Neuronal stem cell (in vitro differentiated cells): ENCODE data around the gene UCK2.

Experiments used
- DNase-seq: peaks from one replicate; pipeline ENCODE4 v3.0.0-alpha.2; 2013; ENCODE audit warnings: low spot score
- H2AFZ ChIP-seq: one replicate; pipeline ENCODE4 v1.6.1; 2013; ENCODE audit warnings: mild to moderate bottlenecking, low read length, inconsistent platforms
- H2AK5ac ChIP-seq: 2 replicates; pipeline ENCODE4 v1.6.1; 2013; ENCODE audit warnings: low read depth, mild to moderate bottlenecking, inconsistent platforms, low read length, moderate library complexity, mixed read lengths
- H2BK120ac ChIP-seq: 2 replicates; pipeline ENCODE4 v1.6.1; 2013; ENCODE audit warnings: low read depth, mild to moderate bottlenecking, inconsistent platforms, low read length, moderate library complexity, mixed read lengths
- H2BK12ac ChIP-seq: one replicate; pipeline ENCODE4 v1.6.1; 2013; ENCODE audit warnings: low read length, inconsistent platforms
- H2BK15ac ChIP-seq: 2 replicates; pipeline ENCODE4 v1.6.1; 2013; ENCODE audit warnings: mild to moderate bottlenecking, low read length, inconsistent platforms, mixed read lengths
- H2BK5ac ChIP-seq: one replicate; pipeline ENCODE4 v1.6.1; 2013; ENCODE audit warnings: inconsistent platforms, mild to moderate bottlenecking, low read length, moderate library complexity
- H3K14ac ChIP-seq: one replicate; pipeline ENCODE4 v1.6.1; 2013; ENCODE audit warnings: low read length, inconsistent platforms
- H3K18ac ChIP-seq: 2 replicates; pipeline ENCODE4 v1.6.1; 2013; ENCODE audit warnings: low read length, inconsistent platforms
- H3K23ac ChIP-seq: 2 replicates; pipeline ENCODE4 v1.6.1; 2013; ENCODE audit warnings: low read depth, mild to moderate bottlenecking, mixed read lengths, low read length, inconsistent platforms; ENCODE audit not compliant: poor library complexity
- H3K27ac ChIP-seq: replicated peaks from 3 replicates; pipeline ENCODE4 v1.5.1; 2013; ENCODE audit warnings: low read length, inconsistent platforms
- H3K27me3 ChIP-seq, 3 experiments: 2 replicates each; pipeline ENCODE4 v1.6.1; 2013; ENCODE audit warnings: low read length in 3 of 3, mild to moderate bottlenecking in 2 of 3, inconsistent platforms in 1 of 3, low read depth in 1 of 3, mixed read lengths in 1 of 3, moderate library complexity in 1 of 3; ENCODE audit not compliant: control insufficient read depth in 3 of 3, insufficient read depth in 3 of 3
- H3K36me3 ChIP-seq, 2 donors: replicated peaks in 1 of 2; 2 replicates each; pipeline ENCODE4 v1.6.1; 2013; ENCODE audit warnings: low read length in 2 of 2; ENCODE audit not compliant: control insufficient read depth in 2 of 2, insufficient read depth in 2 of 2
- H3K4ac ChIP-seq: 2 replicates; pipeline ENCODE4 v1.6.1; 2013; ENCODE audit warnings: inconsistent platforms, mild to moderate bottlenecking, low read length, moderate library complexity
- H3K4me1 ChIP-seq, 2 donors: 1 replicate in 1 of 2; 2 replicates in 1 of 2; pipeline ENCODE4 v1.6.1; 2013; ENCODE audit warnings: low read length in 2 of 2, low read depth in 1 of 2; ENCODE audit not compliant: control insufficient read depth in 2 of 2, insufficient read depth in 1 of 2
- H3K4me2 ChIP-seq: one replicate; pipeline ENCODE4 v1.6.1; 2013; ENCODE audit warnings: mild to moderate bottlenecking, low read length, inconsistent platforms; ENCODE audit not compliant: insufficient read depth, poor library complexity, severe bottlenecking
- H3K4me3 ChIP-seq, 2 donors: 2 replicates each; pipeline ENCODE4 v1.5.1; 2013; ENCODE audit warnings: low read length in 2 of 2, mild to moderate bottlenecking in 2 of 2, inconsistent platforms in 1 of 2, moderate library complexity in 1 of 2
- H3K79me1 ChIP-seq: one replicate; pipeline ENCODE4 v1.6.1; 2013; ENCODE audit warnings: low read depth, mild to moderate bottlenecking, inconsistent platforms, low read length, moderate library complexity
- H3K9ac ChIP-seq: one replicate; pipeline ENCODE4 v1.6.1; 2013; ENCODE audit warnings: mild to moderate bottlenecking, low read depth, low read length, inconsistent platforms; ENCODE audit not compliant: poor library complexity
- H3K9me3 ChIP-seq, 2 donors: replicated peaks in 1 of 2; 2 replicates each; pipeline versions ENCODE3 to v1.6.1; 2013; ENCODE audit warnings: low read length in 2 of 2, mild to moderate bottlenecking in 2 of 2, inconsistent platforms in 1 of 2, low read depth in 1 of 2, mixed read lengths in 1 of 2, moderate library complexity in 1 of 2; ENCODE audit not compliant: control insufficient read depth in 2 of 2, insufficient read depth in 1 of 2
- H4K8ac ChIP-seq: one replicate; pipeline ENCODE4 v1.6.1; 2013; ENCODE audit warnings: low read depth, mild to moderate bottlenecking, inconsistent platforms, low read length, moderate library complexity
- H4K91ac ChIP-seq: one replicate; pipeline ENCODE4 v1.6.1; 2013; ENCODE audit warnings: low read length, low read depth, mild to moderate bottlenecking, inconsistent platforms; ENCODE audit not compliant: poor library complexity
- WGBS, 2 donors: extraction: QIAGEN DNeasy Blood & Tissue Kit; methylation state at CpG; one replicate each; pipeline ENCODE4 v1.1.7; 2013; ENCODE audit warnings: missing lambda C conversion rate in 2 of 2, mixed read lengths in 1 of 2; ENCODE audit not compliant: insufficient read length in 2 of 2, insufficient replicate concordance in 1 of 2; ENCODE audit errors: extremely low coverage in 2 of 2; 5-methylcytosine and 5-hydroxymethylcytosine counted together

Gene UCK2

DNA sequence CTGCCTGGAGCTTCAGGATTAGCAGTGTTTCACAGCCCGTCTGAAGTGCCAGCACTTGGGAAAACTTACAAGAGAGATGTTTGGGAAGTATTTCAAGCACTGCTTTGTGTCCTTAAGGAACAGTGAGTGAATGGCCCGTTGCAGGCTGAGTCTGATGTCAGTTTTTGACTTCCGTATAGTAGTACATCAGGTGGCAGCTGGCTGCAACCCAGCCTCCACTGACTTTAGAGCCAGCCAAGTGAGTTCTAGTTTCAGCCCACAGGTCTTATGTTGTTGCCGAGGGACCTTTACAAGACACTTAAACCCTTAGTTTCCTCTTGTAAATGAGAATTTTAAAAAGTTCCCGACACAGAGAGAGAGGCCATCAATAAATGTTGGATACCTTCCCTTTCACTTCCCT, 35.0 kb downstream of the UCK2 start:
- H3K27me3 ChIP-seq: no peaks in the 10 kb centered on the region
- no peak overlapping the region for H2BK5ac ChIP-seq
- no peak overlapping the region for H2AFZ ChIP-seq
- H3K4me3 ChIP-seq: no peak overlapping the region
- no peak overlapping the region for H3K4me2 ChIP-seq
- H4K8ac ChIP-seq: no peak overlapping the region
- no peak overlapping the region for H4K91ac ChIP-seq
- H3K18ac ChIP-seq: no peak overlapping the region
- WGBS, 2 donors: no CpG with 5 or more reads among the region's 5 CpGs
- H2BK15ac ChIP-seq: no peak overlapping the region
- no peak overlapping the region for H3K9ac ChIP-seq
- H3K4ac ChIP-seq: no peak overlapping the region
- no peak overlapping the region for H3K23ac ChIP-seq
- H3K79me1 ChIP-seq: peaks cover 4% of the 10 kb centered on the region
- H3K4me1 ChIP-seq: peaks cover 11 to 17% of the 10 kb centered on the region in 2 donors
- H2AK5ac ChIP-seq: no peak overlapping the region
- DNase-seq: no peak
- H2BK120ac ChIP-seq: no peak overlapping the region
- no peak overlapping the region for H3K14ac ChIP-seq
- peaks cover 0 to 18% of the 10 kb centered on the region in 2 donors for H3K36me3 ChIP-seq
- H2BK12ac ChIP-seq: no peak overlapping the region
- no peak overlapping the region for H3K27ac ChIP-seq
- peaks cover 3 to 6% of the 10 kb centered on the region in 2 donors for H3K9me3 ChIP-seq

DNA sequence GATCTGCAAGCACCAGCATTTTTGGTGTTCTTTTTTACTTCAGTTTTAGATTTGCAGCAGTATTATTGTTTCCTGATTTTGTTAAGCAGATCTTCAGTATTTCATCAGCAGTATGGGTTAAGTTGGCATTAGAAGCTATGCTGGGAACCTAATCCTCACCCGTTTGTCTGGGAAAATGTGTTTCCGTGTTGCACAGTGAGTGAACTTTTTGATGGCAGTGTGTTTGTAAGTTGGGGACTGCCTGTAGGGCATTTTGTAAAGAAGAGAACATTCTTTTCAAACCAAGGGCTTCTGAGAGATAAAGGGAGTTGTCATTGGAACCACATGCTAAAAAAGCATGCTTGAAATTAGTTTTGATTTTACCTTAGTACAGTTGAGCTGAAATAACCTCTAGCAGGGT, 35.9 kb downstream of the UCK2 start:
- no peak overlapping the region for H3K23ac ChIP-seq
- H3K9me3 ChIP-seq: peaks cover 3 to 6% of the 10 kb centered on the region in 2 donors
- H2BK120ac ChIP-seq: no peak overlapping the region
- H2AK5ac ChIP-seq: no peak overlapping the region
- WGBS, 2 donors: no CpG with 5 or more reads among the region's 2 CpGs
- H2BK15ac ChIP-seq: no peak overlapping the region
- no peak overlapping the region for H3K4me2 ChIP-seq
- H2BK5ac ChIP-seq: no peak overlapping the region
- H3K27ac ChIP-seq: no peak overlapping the region
- no peak overlapping the region for H3K4me3 ChIP-seq
- H3K4me1 ChIP-seq: peaks cover 8 to 11% of the 10 kb centered on the region in 2 donors
- no peak overlapping the region for H3K4ac ChIP-seq
- H3K18ac ChIP-seq: no peak overlapping the region
- DNase-seq: no peak
- H4K91ac ChIP-seq: no peak overlapping the region
- no peak overlapping the region for H4K8ac ChIP-seq
- no peak overlapping the region for H3K14ac ChIP-seq
- no peak overlapping the region for H2BK12ac ChIP-seq
- H3K79me1 ChIP-seq: peaks cover 2% of the 10 kb centered on the region
- no peak overlapping the region for H3K9ac ChIP-seq
- H3K36me3 ChIP-seq: peaks cover 0 to 20% of the 10 kb centered on the region in 2 donors
- no peaks in the 10 kb centered on the region for H3K27me3 ChIP-seq
- no peak overlapping the region for H2AFZ ChIP-seq

DNA sequence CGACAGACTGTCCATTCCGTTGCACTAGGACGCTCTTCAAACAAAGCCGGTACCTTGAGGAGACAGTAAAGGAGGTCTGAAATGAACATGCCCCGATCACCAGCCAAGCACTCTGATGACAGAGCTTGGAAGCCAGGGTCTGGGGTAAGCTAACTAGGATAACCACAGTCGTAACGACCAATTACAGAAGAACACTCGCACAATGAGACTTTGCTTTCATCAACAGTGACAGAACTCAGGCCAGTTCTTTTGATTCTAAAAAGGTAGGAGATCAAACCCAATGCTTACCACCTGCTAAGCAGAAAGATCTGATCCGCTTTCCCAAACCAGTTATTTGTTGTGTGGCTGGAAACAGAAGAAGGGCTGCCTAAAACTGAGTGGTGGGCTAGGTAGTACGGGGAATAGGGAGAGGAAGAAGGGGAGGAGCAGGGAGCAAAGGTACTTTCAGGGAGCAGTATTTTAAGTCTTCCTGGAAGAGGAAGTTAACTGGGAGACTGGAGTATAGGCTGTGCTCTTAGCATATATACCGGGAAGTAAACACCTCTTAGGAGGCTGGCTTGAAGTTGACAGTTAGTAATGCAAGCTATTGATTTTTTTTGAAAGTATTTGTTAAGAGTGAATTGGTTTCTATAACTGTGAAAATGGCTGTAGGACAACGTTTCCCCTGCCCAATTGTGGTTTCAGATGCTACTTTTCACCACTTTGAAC, 38.4 kb downstream of the UCK2 start:
- Histone ChIP-seq H3K14ac (no peak overlapping the region), H3K9me3 (no peaks in the 10 kb centered on the region), H3K23ac (no peak overlapping the region), H3K36me3 (peaks cover 0 to 20% of the 10 kb centered on the region in 2 donors), H3K4ac (no peak overlapping the region), H2BK15ac (no peak overlapping the region), H4K8ac (no peak overlapping the region), H3K27me3 (no peaks in the 10 kb centered on the region), H3K4me3 (no peak overlapping the region), H2BK12ac (no peak overlapping the region), H3K79me1 (no peaks in the 10 kb centered on the region), H2BK5ac (no peak overlapping the region), H2AFZ (no peak overlapping the region), H2AK5ac (no peak overlapping the region), H4K91ac (no peak overlapping the region), H3K4me1 (peaks cover 1 to 11% of the 10 kb centered on the region in 2 donors), H3K18ac (no peak overlapping the region), H2BK120ac (no peak overlapping the region), H3K9ac (no peak overlapping the region), H3K4me2 (no peak overlapping the region), H3K27ac (no peak overlapping the region)
- DNase-seq: no peak
- no CpG with 5 or more reads among the region's 12 CpGs for WGBS, 2 donors

DNA sequence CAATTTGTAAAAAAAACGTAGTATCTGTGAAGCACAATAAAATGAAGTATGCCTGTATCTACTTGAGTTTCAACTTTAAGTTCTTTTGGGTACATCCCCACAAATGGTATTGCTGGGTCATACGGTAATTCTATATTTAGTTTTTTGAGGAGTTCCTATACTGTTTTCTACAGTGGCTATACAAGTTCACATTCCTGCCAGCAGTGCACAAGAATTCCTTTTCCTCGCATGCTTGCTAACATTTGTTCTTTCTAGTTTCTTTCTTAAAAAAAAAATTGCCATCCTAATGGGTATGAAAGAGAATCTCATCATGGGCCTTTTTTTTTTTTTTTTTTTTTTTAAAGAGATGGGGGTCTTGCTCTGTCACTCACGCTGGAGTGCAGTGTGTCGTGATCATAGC, 41.9 kb downstream of the UCK2 start:
- DNase-seq: no peak
- Histone ChIP-seq H2AK5ac (no peak overlapping the region), H3K4me3 (no peak overlapping the region), H3K14ac (no peak overlapping the region), H3K4me1 (peaks cover 4 to 5% of the 10 kb centered on the region in 2 donors), H3K4ac (no peak overlapping the region), H2AFZ (no peak overlapping the region), H3K23ac (no peak overlapping the region), H3K27ac (no peak overlapping the region), H3K79me1 (no peaks in the 10 kb centered on the region), H2BK5ac (no peak overlapping the region), H3K27me3 (no peaks in the 10 kb centered on the region), H3K9ac (no peak overlapping the region), H4K91ac (no peak overlapping the region), H2BK12ac (no peak overlapping the region), H2BK120ac (no peak overlapping the region), H4K8ac (no peak overlapping the region), H3K36me3 (peaks cover 0 to 20% of the 10 kb centered on the region in 2 donors), H3K4me2 (no peak overlapping the region), H3K18ac (no peak overlapping the region), H3K9me3 (peaks cover 2 to 10% of the 10 kb centered on the region in 2 donors), H2BK15ac (no peak overlapping the region)
- no CpG with 5 or more reads among the region's 5 CpGs for WGBS, 2 donors
